CD4-positive, alpha-beta memory T cell (primary cell): Measurements from ENCODE around the gene EIF4A3. TPM values are rescaled to one million over a fixed set of nuclear protein-coding genes. Genes with fewer than 3 reads are reported as not detected.
"Not testable (repeated sequence)": the region's sequence is repeated elsewhere in the genome, so short reads cannot be mapped to it uniquely, and the experiment has no call there.

ENCODE experiments used
- CTCF ChIA-PET: fragments of 350-600 bp; sonication (Branson Sonifier 250); formaldehyde crosslinking; loops from one replicate; lab custom pipeline; 2021; ENCODE audit warnings: inconsistent platforms; ENCODE audit not compliant: partially characterized antibody; lab: Charles Lee
- POLR2A ChIA-PET: fragments of 350-600 bp; sonication (Branson Sonifier 250); formaldehyde crosslinking; loops from one replicate; lab custom pipeline; 2021; ENCODE audit not compliant: partially characterized antibody; lab: Charles Lee
- DNase-seq, 5 donors: peaks; one replicate each; pipeline versions ENCODE4 v3.0.0 to v3.0.0-alpha.2; 2020 to 2022; ENCODE audit warnings: mixed read lengths in 1 of 5
- H3K27ac ChIP-seq: one replicate; pipeline ENCODE4 v1.7.0; 2013; ENCODE audit warnings: low read depth, low read length
- H3K27me3 ChIP-seq: 2 replicates; pipeline ENCODE4 v1.7.0; 2013; ENCODE audit warnings: mild to moderate bottlenecking, low read length, moderate library complexity; ENCODE audit not compliant: insufficient read depth
- H3K36me3 ChIP-seq: 2 replicates; pipeline ENCODE4 v1.7.0; 2013; ENCODE audit warnings: mild to moderate bottlenecking, low read length, moderate library complexity; ENCODE audit not compliant: insufficient read depth
- H3K4me1 ChIP-seq: 2 replicates; pipeline ENCODE4 v1.7.0; 2013; ENCODE audit warnings: mild to moderate bottlenecking, low read length, moderate library complexity; ENCODE audit not compliant: insufficient read depth
- H3K4me3 ChIP-seq, 2 donors: one replicate each; pipeline ENCODE4 v1.7.0; 2013; ENCODE audit warnings: low read length in 2 of 2, mild to moderate bottlenecking in 1 of 2
- H3K9me3 ChIP-seq, 2 donors: one replicate each; pipeline ENCODE4 v1.7.0; 2013; ENCODE audit warnings: low read length in 2 of 2, control low read depth in 1 of 2; ENCODE audit not compliant: control insufficient read depth in 1 of 2
- H3K27ac Mint-ChIP-seq, 7 donors: one replicate each; pipeline ENCODE4 v1.8.0; 2020 to 2021; ENCODE audit warnings: mixed read lengths in 7 of 7, mild to moderate bottlenecking in 6 of 7, inconsistent platforms in 3 of 7, moderate library complexity in 3 of 7
- H3K27me3 Mint-ChIP-seq, 2 donors: one replicate each; pipeline ENCODE4 v1.8.0; 2020 to 2021; ENCODE audit warnings: mixed read lengths in 2 of 2
- H3K36me3 Mint-ChIP-seq, 2 donors: one replicate each; pipeline ENCODE4 v1.8.0; 2020 to 2021; ENCODE audit warnings: mixed read lengths in 2 of 2, inconsistent platforms in 1 of 2, mild to moderate bottlenecking in 1 of 2
- H3K4me1 Mint-ChIP-seq, 4 donors: one replicate each; pipeline ENCODE4 v1.8.0; 2020 to 2021; ENCODE audit warnings: mixed read lengths in 4 of 4, mild to moderate bottlenecking in 1 of 4
- H3K4me3 Mint-ChIP-seq, 8 donors: one replicate each; pipeline ENCODE4 v1.8.0; 2020 to 2021; ENCODE audit warnings: mixed read lengths in 8 of 8, mild to moderate bottlenecking in 7 of 8, moderate library complexity in 6 of 8, inconsistent platforms in 3 of 8
- H3K9me3 Mint-ChIP-seq, 8 donors: one replicate each; pipeline ENCODE4 v1.8.0; 2020 to 2021; ENCODE audit warnings: mixed read lengths in 8 of 8, mild to moderate bottlenecking in 5 of 8, inconsistent platforms in 3 of 8, moderate library complexity in 1 of 8
- intact Hi-C: fragments of 100-400 bp; cut with micrococcal nuclease; formaldehyde crosslinking; loops from one replicate; pipeline ENCODE4 v1.15.1; 2023
- polyA plus RNA-seq, 2 donors: library from polyadenylated mRNA; unstranded; fragments of 300-500 nt; fragmentation: Illumina TruSeq; gene quantifications; one replicate each; pipeline ENCODE4 v1.2.3, GENCODE V29; 2021
- total RNA-seq, 2 experiments: library from RNA; stranded (reverse); gene quantifications; one replicate each; pipeline ENCODE4 v1.2.3, GENCODE V29; 2021

The EIF4A3 gene
- total and polyA plus RNA-seq, 4 experiments from 2014 or later: 54.2 to 105 (median 70.9) TPM

DNA sequence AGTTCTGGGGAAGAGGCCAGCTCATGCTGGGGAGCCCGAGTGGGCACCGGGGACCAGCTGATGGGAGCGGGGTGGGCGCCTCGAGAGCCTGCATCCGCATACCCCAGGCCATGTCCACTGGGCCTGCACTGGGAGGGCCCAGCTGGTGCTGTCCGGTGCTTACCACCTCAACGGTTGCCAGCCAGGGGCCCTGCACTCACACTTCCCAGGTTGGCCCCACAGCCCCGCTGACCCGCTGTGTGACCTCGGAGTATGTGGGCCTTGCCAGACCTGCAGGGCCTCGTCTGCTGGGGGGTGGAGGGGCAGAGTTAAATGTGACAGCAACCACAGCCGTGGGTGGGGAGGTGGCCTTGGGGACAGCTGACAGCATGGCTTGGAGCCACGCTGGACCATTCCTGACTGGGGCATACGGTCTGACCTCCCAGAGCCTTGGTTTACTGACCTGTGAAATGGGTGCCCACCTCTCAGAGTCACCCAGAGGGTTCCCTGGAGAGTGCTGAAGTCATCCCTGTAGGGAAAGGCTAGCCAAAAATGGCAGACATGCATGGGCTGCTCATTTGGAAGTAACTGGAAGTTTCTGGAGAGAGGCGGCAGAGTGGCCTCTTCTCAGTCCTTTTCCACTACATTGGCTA, 51.0 kb downstream of the EIF4A3 start:
- no peaks in the 10 kb centered on the region for H3K27me3 ChIP-seq
- DNase-seq: no peak
- H3K4me1 Mint-ChIP-seq: peaks cover 3 to 13% (median 8%) of the 10 kb centered on the region in 4 donors
- ChIA-PET CTCF (interaction anchor here (1.6 kb wide), 1 partner anchor 13 kb away, joined by 3 read pairs; no protein-coding TSS in a partner anchor), POLR2A (no interaction called here)
- intact Hi-C loops: no loop called here
- H3K36me3 Mint-ChIP-seq: no peaks in the 10 kb centered on the region
- H3K27ac ChIP-seq: no peak overlapping the region
- peaks cover 0 to 2% of the 10 kb centered on the region in 2 donors for H3K27me3 Mint-ChIP-seq
- H3K27ac Mint-ChIP-seq: no peak overlapping the region
- H3K36me3 ChIP-seq: no peaks in the 10 kb centered on the region
- H3K4me3 ChIP-seq: no peak overlapping the region
- no peak overlapping the region for H3K4me3 Mint-ChIP-seq
- H3K4me1 ChIP-seq: peaks cover 12% of the 10 kb centered on the region
- H3K9me3 Mint-ChIP-seq: no peaks in the 10 kb centered on the region
- no peaks in the 10 kb centered on the region for H3K9me3 ChIP-seq

DNA sequence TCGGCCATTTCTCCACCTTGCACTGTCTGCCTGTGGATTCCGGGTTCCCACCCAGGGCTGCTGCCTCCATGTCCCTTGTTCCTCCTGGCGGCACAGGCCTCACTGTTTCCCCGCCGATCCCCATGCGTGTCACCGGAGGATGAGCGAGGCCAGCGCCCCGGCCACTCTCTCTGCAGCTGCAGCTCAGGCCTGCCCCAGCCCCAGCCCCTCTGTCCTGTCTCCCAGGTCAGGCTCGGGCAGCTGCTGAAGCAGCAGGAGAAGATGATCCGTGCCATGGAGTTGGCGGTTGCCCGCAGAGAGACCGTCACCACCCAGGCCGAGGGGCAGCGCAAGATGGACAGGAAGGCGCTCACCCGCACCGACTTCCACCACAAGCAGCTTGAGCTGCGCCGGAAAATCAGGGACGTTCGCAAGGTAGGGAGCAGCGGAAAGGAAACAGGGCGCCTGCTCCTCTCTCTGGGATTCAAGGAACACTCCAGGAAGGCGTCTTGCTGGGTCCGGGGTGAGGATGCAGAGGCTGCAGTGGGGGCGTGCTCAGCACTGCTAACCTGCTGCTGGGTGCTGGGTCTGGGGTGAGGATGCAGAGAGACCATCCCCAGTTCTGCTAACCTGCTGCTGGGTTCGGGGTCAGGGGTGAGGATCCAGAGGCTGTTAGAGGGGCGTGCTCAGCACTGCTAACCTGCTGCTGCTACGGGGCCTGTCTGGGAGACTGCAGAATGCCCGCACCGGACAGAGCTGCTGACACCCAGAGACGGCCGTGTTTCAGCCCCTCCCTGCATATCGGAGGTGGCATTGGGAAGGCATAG, 51.7 kb downstream of the EIF4A3 start:
- DNase-seq: no peak
- intact Hi-C loops: no loop called here
- Histone ChIP-seq H3K4me1 (peaks cover 5% of the 10 kb centered on the region), H3K36me3 (no peaks in the 10 kb centered on the region), H3K27me3 (no peaks in the 10 kb centered on the region), H3K9me3 (no peaks in the 10 kb centered on the region), H3K27ac (no peak overlapping the region), H3K4me3 (no peak overlapping the region)
- CTCF ChIA-PET: interaction anchor here (1.6 kb wide), 1 partner anchor 13 kb away, joined by 3 read pairs; no protein-coding TSS in a partner anchor
- Mint-ChIP-seq H3K27me3 (peaks cover 0 to 2% of the 10 kb centered on the region in 2 donors), H3K4me3 (no peak overlapping the region), H3K4me1 (peaks cover 0 to 6% (median 2%) of the 10 kb centered on the region in 4 donors), H3K27ac (no peak overlapping the region), H3K36me3 (no peaks in the 10 kb centered on the region), H3K9me3 (no peaks in the 10 kb centered on the region)
- POLR2A ChIA-PET: no interaction called here

DNA sequence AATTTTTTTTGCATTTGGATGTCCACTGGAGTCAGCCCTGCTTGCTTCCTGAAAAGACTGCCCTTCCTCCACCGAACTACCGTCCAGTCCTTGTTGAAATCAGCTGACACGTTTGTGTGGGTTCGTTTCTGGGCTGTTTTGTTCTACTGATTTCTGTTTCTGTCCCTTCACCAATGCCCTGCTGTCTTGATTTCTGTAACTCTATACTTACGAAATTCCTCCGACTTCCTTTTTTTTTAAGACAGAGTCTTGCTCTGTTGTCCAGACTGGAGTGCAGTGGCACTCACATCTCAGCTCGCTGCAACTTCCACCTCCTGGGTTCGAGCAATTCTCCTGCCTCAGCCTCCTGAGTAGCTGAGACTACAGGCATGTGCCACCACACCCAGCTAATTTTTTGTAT, 54.0 kb downstream of the EIF4A3 start:
- H3K27ac Mint-ChIP-seq: no peak overlapping the region
- H3K4me1 ChIP-seq: no peaks in the 10 kb centered on the region

DNA sequence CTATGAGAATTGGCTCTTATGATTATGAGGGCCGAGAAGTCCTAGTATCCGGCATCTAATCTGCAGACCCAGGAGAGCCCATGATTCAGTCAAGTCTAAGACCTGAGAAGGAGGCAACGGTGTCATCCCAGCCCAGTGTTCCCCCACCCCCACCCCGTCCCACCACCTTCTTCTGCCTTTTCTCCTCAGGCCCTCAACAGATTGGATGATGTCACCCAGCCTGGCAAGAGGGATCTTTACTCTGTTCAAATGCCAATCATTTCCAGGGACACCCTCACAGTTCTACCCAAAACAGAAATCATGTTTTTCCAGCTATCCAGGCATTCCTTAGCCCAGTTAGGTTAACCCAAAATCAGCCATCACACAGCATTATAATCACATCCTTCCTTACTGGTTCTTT, 55.6 kb downstream of the EIF4A3 start:
- Histone ChIP-seq H3K27me3 (no peaks in the 10 kb centered on the region), H3K9me3 (no peaks in the 10 kb centered on the region), H3K4me1 (no peaks in the 10 kb centered on the region), H3K4me3 (no peak overlapping the region), H3K27ac (no peak overlapping the region), H3K36me3 (no peaks in the 10 kb centered on the region)
- no peaks in the 10 kb centered on the region for H3K4me1 Mint-ChIP-seq
- ChIA-PET POLR2A (no interaction called here), CTCF (no interaction called here)
- no peaks in the 10 kb centered on the region for H3K9me3 Mint-ChIP-seq
- intact Hi-C loops: no loop called here
- no peak overlapping the region for H3K4me3 Mint-ChIP-seq
- peaks cover 0 to 5% of the 10 kb centered on the region in 2 donors for H3K27me3 Mint-ChIP-seq
- no peak overlapping the region for H3K27ac Mint-ChIP-seq
- no peaks in the 10 kb centered on the region for H3K36me3 Mint-ChIP-seq
- DNase-seq: no peak

More for the DNA sequence above, 54.0 kb downstream of the EIF4A3 start:
- Mint-ChIP-seq H3K27me3 (peaks cover 0 to 3% of the 10 kb centered on the region in 2 donors), H3K4me3 (no peak overlapping the region), H3K36me3 (no peaks in the 10 kb centered on the region), H3K4me1 (no peaks in the 10 kb centered on the region), H3K9me3 (no peaks in the 10 kb centered on the region)
- no peaks in the 10 kb centered on the region for H3K36me3 ChIP-seq
- no peak overlapping the region for H3K4me3 ChIP-seq
- CTCF ChIA-PET: interaction anchor here (1.1 to 1.5 kb wide), 2 partner anchors 8 to 10 kb away, joined by 3 to 7 read pairs; partner anchors contain the start of gene GAA
- no peak overlapping the region for H3K27ac ChIP-seq
- no peak for DNase-seq
- POLR2A ChIA-PET: no interaction called here
- intact Hi-C loops: no loop called here
- no peaks in the 10 kb centered on the region for H3K27me3 ChIP-seq
- H3K9me3 ChIP-seq: no peaks in the 10 kb centered on the region

DNA sequence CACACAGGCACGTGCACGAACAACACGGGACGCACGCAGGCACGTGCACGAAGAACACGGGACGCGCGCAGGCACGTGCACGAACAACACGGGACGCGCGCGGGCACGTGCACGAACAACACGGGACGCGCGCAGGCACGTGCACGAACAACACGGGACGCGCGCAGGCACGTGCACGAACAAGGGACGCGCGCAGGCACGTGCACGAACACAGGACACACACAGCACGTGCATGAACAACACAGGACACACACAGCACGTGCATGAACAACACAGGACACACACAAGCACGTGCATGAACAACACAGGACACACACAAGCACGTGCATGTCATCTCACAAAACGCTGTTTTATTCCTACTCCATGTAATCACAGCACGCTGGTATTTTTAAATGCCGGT, 56.8 kb downstream of the EIF4A3 start:
- H3K27me3 ChIP-seq, H3K4me3 Mint-ChIP-seq, H3K4me1 ChIP-seq, H3K9me3 ChIP-seq, POLR2A ChIA-PET, H3K36me3 ChIP-seq, intact Hi-C loops, DNase-seq, H3K36me3 Mint-ChIP-seq, H3K27ac ChIP-seq, H3K9me3 Mint-ChIP-seq, H3K27me3 Mint-ChIP-seq, H3K4me3 ChIP-seq, H3K4me1 Mint-ChIP-seq, CTCF ChIA-PET: not testable (repeated sequence)
- peak overlapping the region in 1 of 7 donors; percentile 32 for H3K27ac Mint-ChIP-seq

DNA sequence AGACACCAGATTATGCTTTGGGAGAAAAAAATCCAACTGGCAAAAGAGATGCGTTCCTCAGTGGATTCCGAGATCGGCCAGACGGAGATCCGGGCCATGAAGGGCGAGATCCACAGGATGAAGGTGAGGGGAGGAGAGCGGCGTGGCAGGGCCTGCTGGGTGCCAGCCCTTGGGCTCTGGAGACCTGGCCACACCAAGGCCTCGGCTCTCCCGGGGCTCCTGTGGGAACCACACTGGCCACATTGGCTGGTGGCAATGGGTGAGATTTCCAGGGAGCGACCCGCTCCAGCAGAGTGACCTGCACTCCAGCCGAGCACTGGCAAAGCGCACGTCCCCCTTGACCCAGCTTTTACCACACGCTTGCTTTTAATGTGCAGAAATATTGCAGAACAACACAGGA, 57.2 kb downstream of the EIF4A3 start:
- no peak overlapping the region for H3K4me3 Mint-ChIP-seq
- H3K27ac Mint-ChIP-seq: no peak overlapping the region
- Histone ChIP-seq H3K4me1 (no peaks in the 10 kb centered on the region), H3K9me3 (no peaks in the 10 kb centered on the region), H3K36me3 (no peaks in the 10 kb centered on the region), H3K27me3 (no peaks in the 10 kb centered on the region), H3K27ac (no peak overlapping the region), H3K4me3 (no peak overlapping the region)
- no peaks in the 10 kb centered on the region for H3K9me3 Mint-ChIP-seq
- H3K27me3 Mint-ChIP-seq: peaks cover 0 to 5% of the 10 kb centered on the region in 2 donors
- ChIA-PET POLR2A (no interaction called here), CTCF (interaction anchor here (2.2 kb wide), 1 partner anchor 12 kb away, joined by 10 read pairs; the partner anchor contains the start of gene GAA)
- intact Hi-C loops: loop anchor here (10.0 kb wide), 1 partner anchor 85 kb away; no protein-coding TSS in a partner anchor
- DNase-seq: no peak
- H3K4me1 Mint-ChIP-seq: no peaks in the 10 kb centered on the region
- H3K36me3 Mint-ChIP-seq: no peaks in the 10 kb centered on the region
